ENCODE data around the gene MAPRE3.

The MAPRE3 gene

GRCh38 chr2:27042985-27043634 is 72.7 kb downstream of the MAPRE3 start:
- no peak overlapping the region for H3K4me3 ChIP-seq (replicated peaks in 1 of 2; ENCODE audit: low read depth in 2 of 2, low read length in 2 of 2)

GRCh38 chr2:27049422-27050280 is 79.2 kb downstream of the MAPRE3 start:
- H3K4me3 ChIP-seq (replicated peaks in 1 of 2; ENCODE audit: low read depth in 2 of 2, low read length in 2 of 2), result peak overlapping the region; percentile 91 to 97
- no peak for DNase-seq (ENCODE audit: low read depth in 2 of 2)
- TF ChIP-seq CTCF (IDR thresholded peaks at IDR 0.05; ENCODE audit: low read depth, low read length), result no peak

More at GRCh38 chr2:27042985-27043634, 72.7 kb downstream of the MAPRE3 start:
- TF ChIP-seq CTCF (IDR thresholded peaks at IDR 0.05; ENCODE audit: low read depth, low read length), result no peak
- DNase-seq (ENCODE audit: low read depth in 2 of 2), result no peak

GRCh38 chr2:27050281-27050995 is 80.0 kb downstream of the MAPRE3 start:
- H3K4me3 ChIP-seq (replicated peaks in 1 of 2; ENCODE audit: low read depth in 2 of 2, low read length in 2 of 2), result peak overlapping the region; percentile 91 to 97
- peak; percentile 95 to 98 for DNase-seq (ENCODE audit: low read depth in 2 of 2)
- peak; percentile 58 for TF ChIP-seq CTCF (IDR thresholded peaks at IDR 0.05; ENCODE audit: low read depth, low read length)

- no peak for TF ChIP-seq CTCF (IDR thresholded peaks at IDR 0.05; ENCODE audit: low read depth, low read length)
- peak within 1 kb of the TSS; percentile 91 to 97 for H3K4me3 ChIP-seq (replicated peaks in 1 of 2; ENCODE audit: low read depth in 2 of 2, low read length in 2 of 2)
- peak; percentile 95 to 96 for DNase-seq (ENCODE audit: low read depth in 2 of 2)
Observed at GRCh38 chr2:27050996-27051901, 80.8 kb downstream of the MAPRE3 start, which contains the start of gene AGBL5. Gene AGBL5, plus strand, starts transcription at chr2:27051668. Its CDS starts 1,291 bp downstream, at chr2:27052959.

DNA sequence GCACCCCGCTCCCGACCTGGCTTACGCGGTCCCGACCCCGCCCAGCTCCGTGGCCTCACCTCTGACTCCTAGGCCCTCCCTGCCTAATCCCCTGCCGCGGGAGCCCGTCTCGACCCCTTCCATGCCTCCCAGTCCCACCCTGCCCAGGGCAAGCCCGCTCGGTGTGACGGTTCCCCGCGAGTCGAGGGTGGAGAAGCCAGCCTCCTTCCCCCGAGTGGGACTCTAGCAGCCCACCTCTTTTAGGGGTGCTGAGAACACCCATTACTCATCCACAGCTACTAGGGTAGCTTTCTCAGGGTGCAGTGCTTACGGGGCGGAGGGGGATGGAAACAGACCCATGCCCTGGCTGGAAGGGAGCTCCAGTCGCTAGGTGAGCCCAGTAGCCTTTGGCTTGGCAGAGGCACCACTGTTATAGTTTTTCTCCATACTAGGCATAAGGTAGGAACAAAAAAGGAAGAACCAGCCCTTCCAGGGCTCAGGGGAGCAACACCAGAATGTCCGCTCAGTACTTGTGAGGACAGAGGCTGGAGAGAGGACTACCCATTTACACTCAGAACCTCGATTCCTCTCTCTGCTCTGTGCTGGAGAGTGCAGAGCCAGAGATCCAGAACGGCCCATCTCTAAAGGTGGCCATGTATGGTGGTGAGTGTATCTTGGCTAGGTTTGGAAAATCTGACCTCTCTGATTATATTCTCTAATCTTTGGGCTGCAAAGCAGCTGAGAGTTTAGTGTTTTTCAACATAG is 81.6 kb downstream of the MAPRE3 start:
- TF ChIP-seq CTCF (IDR thresholded peaks at IDR 0.05; ENCODE audit: low read depth, low read length), result no peak
- H3K4me3 ChIP-seq (replicated peaks in 1 of 2; ENCODE audit: low read depth in 2 of 2, low read length in 2 of 2), result peak overlapping the region; percentile 91 to 97
- DNase-seq (ENCODE audit: low read depth in 2 of 2), result no peak
